Stomach (tissue), 9 donors: ENCODE data around the gene TTLL12. TPM values are rescaled to one million over a fixed set of nuclear protein-coding genes. Genes with fewer than 3 reads are reported as not detected.

Source experiments
- DNase-seq, 2 donors: peaks; one replicate each; pipeline versions ENCODE4 v3.0.0 to v3.0.0-alpha.2; 2013 to 2019
- H3K27ac ChIP-seq, 5 donors: fragments of 200-600 bp in 4 of 5; sonication (generic) in 4 of 5; one replicate each; pipeline ENCODE4 v1.5.1; 2013 to 2019; ENCODE audit warnings: mild to moderate bottlenecking in 1 of 5, moderate library complexity in 1 of 5
- H3K27me3 ChIP-seq, 3 donors: fragments of 200-600 bp; sonication (generic); one replicate each; pipeline ENCODE4 v1.5.1; 2017 to 2019; ENCODE audit warnings: mixed run types in 1 of 3
- H3K36me3 ChIP-seq, 4 donors: fragments of 200-600 bp; sonication (generic); 1 replicate in 3 of 4; 2 replicates in 1 of 4; pipeline ENCODE4 v1.5.1; 2016 to 2019
- H3K4me1 ChIP-seq, 4 donors: fragments of 200-600 bp; sonication (generic); one replicate each; pipeline ENCODE4 v1.5.1; 2016 to 2019
- H3K4me3 ChIP-seq, 4 donors: fragments of 200-600 bp; sonication (generic) in 3 of 4; one replicate each; pipeline ENCODE4 v1.5.1; 2016 to 2019; ENCODE audit warnings: mild to moderate bottlenecking in 1 of 4
- H3K9me3 ChIP-seq, 4 donors: fragments of 200-600 bp; sonication (generic); one replicate each; pipeline ENCODE4 v1.5.1; 2016 to 2019
- EP300 ChIP-seq: sonication (generic); formaldehyde crosslinking; IDR thresholded peaks from one replicate; pipeline ENCODE4 v1.6.1; 2017; ENCODE audit warnings: antibody characterized with exemption
- POLR2A ChIP-seq, 4 donors: fragments of 450-650 bp; IDR thresholded peaks; one replicate each; pipeline ENCODE4 v1.6.1; 2016; ENCODE audit warnings: antibody characterized with exemption in 4 of 4, control low read depth in 2 of 4, mild to moderate bottlenecking in 1 of 4, moderate library complexity in 1 of 4
- POLR2AphosphoS5 ChIP-seq, 3 donors: sonication (generic); formaldehyde crosslinking; IDR thresholded peaks; one replicate each; pipeline ENCODE4 v1.6.1; 2016; ENCODE audit warnings: antibody characterized with exemption in 3 of 3
- WGBS, 5 donors: extraction: QIAGEN DNeasy Blood & Tissue Kit in 3 of 5; methylation state at CpG; one replicate each; pipeline versions ENCODE4 v1.1.5 to v1.1.7; 2013 to 2018; 5-methylcytosine and 5-hydroxymethylcytosine counted together
- intact Hi-C: fragments of 100-400 bp; cut with DNase I; formaldehyde crosslinking; loops from one replicate; pipeline ENCODE4 v1.15.1; 2023; ENCODE audit warnings: low total_unique reads
- polyA plus RNA-seq, 3 donors: library from polyadenylated mRNA; stranded (reverse); fragments of 200-250 nt; gene quantifications; one replicate each; pipeline ENCODE4 v1.2.3, GENCODE V29; 2013
- total RNA-seq, 5 donors: library from RNA; depleted of rRNA; stranded (reverse); fragments of >200 nt; gene quantifications; one replicate each; pipeline versions ENCODE4 v1.1.0 to v1.2.3, GENCODE V29; 2014 to 2016
- TF ChIP-seq, protein P1 (sequence below), 7 experiments: fragments of 450-650 bp in 4 of 7; fragments of 200-600 bp in 3 of 7; sonication (generic) in 3 of 7; IDR thresholded peaks; one replicate each; pipeline ENCODE4 v1.5.1; 2016 to 2019; ENCODE audit warnings: antibody characterized with exemption in 7 of 7, control low read depth in 2 of 7, mild to moderate bottlenecking in 1 of 7
- donor health status: healthy with polysubstance abuse.
- donor health status: Bipolar disorder and iron deficiency.
- donor health status: healthy.

The TTLL12 gene
- total and polyA plus RNA-seq, 8 donors = 4.1 to 64.3 (median 30.1) TPM

DNA sequence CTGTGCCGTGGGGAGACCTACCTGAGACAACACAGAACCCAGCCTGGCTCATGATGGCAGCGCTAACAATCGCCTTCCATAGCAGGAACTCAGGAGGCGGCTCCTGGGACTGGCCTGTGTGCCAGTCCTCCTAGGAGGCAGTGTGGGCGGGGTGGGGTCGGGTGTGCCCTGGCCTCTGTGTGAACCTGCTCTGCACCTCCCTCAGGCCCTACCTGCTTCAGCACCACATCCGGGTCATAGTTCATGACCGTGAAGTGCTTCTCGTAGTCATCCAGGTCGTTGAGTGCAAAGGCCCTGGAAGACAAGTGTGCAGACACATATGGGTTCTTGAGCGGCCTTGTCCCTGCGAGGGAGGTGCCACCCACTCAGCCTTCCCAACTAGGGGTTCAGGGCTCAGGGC, 15.3 kb downstream of the TTLL12 start:
- TF ChIP-seq POLR2AphosphoS5 (IDR thresholded peaks at IDR 0.05) (peak in 1 of 3 donors; percentile 3), EP300 (no peak)
- 47 to 62% (median 52%) methylated on average over 10 to 12 of the region's 12 CpGs for WGBS, 5 donors
- Histone ChIP-seq H3K4me1 (peaks cover 0 to 45% (median 28%) of the 10 kb centered on the region in 4 donors), H3K9me3 (no peaks in the 10 kb centered on the region), H3K27me3 (no peaks in the 10 kb centered on the region), H3K4me3 (peak overlapping the region in 1 of 4 donors; percentile 6), H3K27ac (peak overlapping the region; percentile 53 to 83 (median 63)), H3K36me3 (peaks cover 43 to 100% (median 90%) of the 10 kb centered on the region in 4 donors)
- peak; percentile 58 to 77 for DNase-seq
- intact Hi-C loops = no loop called here

DNA sequence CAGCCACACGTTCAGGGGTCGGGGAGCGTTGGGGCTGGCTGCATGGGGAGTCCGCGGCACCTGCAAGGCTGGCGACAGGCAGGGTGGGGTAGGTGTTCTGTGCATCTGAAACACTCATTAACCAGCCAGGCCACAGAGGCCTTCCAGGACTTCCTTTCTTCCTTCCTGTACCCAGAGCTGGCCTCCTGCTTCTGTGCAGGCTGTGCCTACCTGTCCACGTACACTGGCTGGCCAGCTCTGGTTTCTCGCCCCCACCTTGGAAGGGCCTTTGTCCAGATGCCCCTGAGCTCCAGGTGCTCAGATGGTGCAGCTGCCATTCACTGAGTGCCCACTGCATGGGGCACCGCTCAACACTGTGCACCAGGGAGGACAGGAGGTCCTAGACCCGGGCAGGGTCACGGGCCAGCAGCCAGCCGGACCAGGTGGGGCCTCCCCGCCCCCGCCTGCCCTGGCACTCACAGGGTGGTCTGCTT, 15.9 kb downstream of the TTLL12 start:
- DNase-seq = peak in 1 of 2 donors; percentile 52
- intact Hi-C loops = no loop called here
- H3K36me3 ChIP-seq = peaks cover 43 to 100% (median 87%) of the 10 kb centered on the region in 4 donors
- H3K4me3 ChIP-seq = peak overlapping the region in 1 of 4 donors; percentile 6
- H3K4me1 ChIP-seq = peaks cover 0 to 45% (median 28%) of the 10 kb centered on the region in 4 donors
- no peaks in the 10 kb centered on the region for H3K9me3 ChIP-seq
- peak overlapping the region; percentile 53 to 83 (median 63) for H3K27ac ChIP-seq
- no peaks in the 10 kb centered on the region for H3K27me3 ChIP-seq
- WGBS, 5 donors = 39 to 68% (median 54%) methylated on average over 8 to 14 of the region's 14 CpGs
- TF ChIP-seq EP300 = no peak
- TF ChIP-seq POLR2AphosphoS5 (IDR thresholded peaks at IDR 0.05) = peak in 1 of 3 donors; percentile 4

DNA sequence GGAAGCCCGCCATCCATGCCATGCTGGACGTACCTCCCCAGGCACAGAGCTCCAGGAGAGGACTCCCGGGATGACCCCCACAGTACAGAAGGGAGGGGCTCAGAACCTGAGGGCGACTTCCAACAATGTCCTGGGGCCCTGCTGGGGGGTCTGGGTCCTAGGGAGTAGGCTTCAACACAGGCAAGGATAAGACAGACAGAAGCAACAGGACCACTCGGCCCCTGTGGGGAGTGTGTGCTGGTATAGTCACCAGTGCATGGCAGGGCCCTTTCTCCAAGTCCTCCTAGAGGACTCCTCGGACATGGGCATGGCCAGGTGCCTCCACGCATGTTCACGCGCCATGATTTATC, 16.8 kb downstream of the TTLL12 start:
- Histone ChIP-seq H3K27me3 (no peaks in the 10 kb centered on the region), H3K4me3 (no peak overlapping the region), H3K4me1 (peaks cover 0 to 49% (median 27%) of the 10 kb centered on the region in 4 donors), H3K36me3 (peaks cover 39 to 91% (median 78%) of the 10 kb centered on the region in 4 donors), H3K27ac (no peak overlapping the region), H3K9me3 (no peaks in the 10 kb centered on the region)
- TF ChIP-seq EP300 (no peak), POLR2A (IDR thresholded peaks at IDR 0.05) (no peak), POLR2AphosphoS5 (IDR thresholded peaks at IDR 0.05) (no peak)
- TF ChIP-seq, protein P1, sequence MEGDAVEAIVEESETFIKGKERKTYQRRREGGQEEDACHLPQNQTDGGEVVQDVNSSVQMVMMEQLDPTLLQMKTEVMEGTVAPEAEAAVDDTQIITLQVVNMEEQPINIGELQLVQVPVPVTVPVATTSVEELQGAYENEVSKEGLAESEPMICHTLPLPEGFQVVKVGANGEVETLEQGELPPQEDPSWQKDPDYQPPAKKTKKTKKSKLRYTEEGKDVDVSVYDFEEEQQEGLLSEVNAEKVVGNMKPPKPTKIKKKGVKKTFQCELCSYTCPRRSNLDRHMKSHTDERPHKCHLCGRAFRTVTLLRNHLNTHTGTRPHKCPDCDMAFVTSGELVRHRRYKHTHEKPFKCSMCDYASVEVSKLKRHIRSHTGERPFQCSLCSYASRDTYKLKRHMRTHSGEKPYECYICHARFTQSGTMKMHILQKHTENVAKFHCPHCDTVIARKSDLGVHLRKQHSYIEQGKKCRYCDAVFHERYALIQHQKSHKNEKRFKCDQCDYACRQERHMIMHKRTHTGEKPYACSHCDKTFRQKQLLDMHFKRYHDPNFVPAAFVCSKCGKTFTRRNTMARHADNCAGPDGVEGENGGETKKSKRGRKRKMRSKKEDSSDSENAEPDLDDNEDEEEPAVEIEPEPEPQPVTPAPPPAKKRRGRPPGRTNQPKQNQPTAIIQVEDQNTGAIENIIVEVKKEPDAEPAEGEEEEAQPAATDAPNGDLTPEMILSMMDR (IDR thresholded peaks at IDR 0.05) = no peak
- 88 to 93% (median 91%) methylated on average over 8 to 9 of the region's 9 CpGs for WGBS, 5 donors
- intact Hi-C loops = no loop called here
- DNase-seq = no peak

DNA sequence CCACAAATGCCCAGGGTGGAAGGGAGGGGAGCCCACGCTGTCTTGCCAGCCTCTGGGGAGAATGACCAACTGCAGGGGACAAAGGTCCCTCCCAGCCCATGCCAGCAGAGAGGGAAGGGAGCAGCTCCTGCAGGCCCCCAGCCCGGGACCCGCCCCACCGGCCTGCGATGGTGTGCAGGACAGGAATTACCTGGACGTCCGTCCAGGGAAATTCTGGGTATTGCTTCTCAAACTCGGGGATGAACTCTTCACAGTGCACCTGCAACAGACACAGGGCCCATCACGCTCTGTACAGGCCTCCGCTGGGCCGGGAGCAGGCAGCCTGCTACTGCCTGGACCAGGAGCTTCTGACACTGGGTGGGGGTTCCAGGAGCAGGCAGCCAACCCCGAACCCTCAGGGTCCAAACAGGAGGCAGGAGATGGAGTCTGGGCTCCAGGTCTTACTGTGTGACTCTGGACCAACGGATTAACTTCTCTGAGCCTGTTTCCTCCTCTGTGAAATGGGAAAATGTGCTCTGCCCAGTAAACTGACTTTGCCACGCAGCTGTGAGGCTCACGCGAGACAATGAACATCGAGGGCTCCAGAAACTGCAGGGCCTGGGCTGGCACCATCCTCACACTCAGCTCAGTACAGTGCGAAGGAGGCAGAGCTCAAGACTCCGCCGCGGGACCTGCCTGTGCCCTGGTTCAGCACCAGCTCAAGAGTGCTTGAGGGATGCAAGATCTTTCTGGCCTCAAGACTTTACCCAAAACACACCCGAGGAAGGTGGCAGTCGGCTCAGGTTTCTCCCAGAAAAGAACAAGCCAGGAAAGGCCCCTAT, 17.4 kb downstream of the TTLL12 start:
- TF ChIP-seq POLR2A (IDR thresholded peaks at IDR 0.05) (no peak), EP300 (no peak), POLR2AphosphoS5 (IDR thresholded peaks at IDR 0.05) (no peak)
- TF ChIP-seq, protein P1 (IDR thresholded peaks at IDR 0.05) = no peak
- H3K9me3 ChIP-seq = no peaks in the 10 kb centered on the region
- 77 to 86% (median 80%) methylated on average over 16 to 23 of the region's 23 CpGs for WGBS, 5 donors
- H3K4me3 ChIP-seq = no peak overlapping the region
- intact Hi-C loops = no loop called here
- peaks cover 36 to 85% (median 72%) of the 10 kb centered on the region in 4 donors for H3K36me3 ChIP-seq
- no peak for DNase-seq
- H3K27ac ChIP-seq = peak overlapping the region in 1 of 5 donors; percentile 1
- no peaks in the 10 kb centered on the region for H3K27me3 ChIP-seq
- H3K4me1 ChIP-seq = peaks cover 0 to 54% (median 26%) of the 10 kb centered on the region in 4 donors

DNA sequence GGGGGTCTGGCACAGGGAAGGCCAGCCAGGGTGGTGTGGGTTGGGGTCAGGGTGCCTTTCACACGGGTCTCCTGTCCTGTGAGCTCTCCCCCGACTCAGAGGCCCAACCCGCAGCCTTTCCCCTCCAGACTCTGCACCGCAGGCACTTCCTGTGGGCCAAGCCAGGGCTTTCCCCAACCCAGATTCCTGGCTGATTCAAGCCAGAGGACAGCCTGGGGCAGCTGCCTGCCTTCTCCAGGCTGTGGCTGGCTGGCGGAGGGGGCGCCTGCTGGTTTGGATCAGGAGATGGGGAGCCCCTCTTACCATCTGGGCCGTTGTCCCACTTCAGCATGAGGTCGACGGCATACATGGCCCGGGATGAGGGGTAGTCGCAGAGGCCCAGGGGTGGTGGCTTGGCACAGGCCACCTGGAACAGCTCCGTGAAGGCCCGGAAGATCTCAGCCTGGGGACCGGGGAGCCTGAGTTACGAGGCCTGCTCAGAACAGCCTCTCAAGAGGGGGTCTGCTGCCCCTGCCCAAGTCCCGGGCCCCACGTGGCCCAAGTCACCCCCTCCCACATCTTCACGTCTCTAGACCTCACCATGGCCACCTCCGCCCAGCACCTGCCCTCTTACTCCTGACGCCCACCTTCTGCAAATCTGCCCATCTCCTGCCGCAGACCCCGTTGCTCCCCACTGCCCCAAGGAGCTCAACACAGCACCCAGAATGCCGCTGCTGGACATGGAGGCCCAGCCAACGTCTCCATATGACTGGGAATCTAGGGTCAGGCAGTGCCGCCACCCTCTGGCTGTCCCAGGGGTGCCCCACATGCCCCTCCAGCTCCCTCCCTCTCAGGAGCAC, 18.2 kb downstream of the TTLL12 start:
- peaks cover 28 to 76% (median 64%) of the 10 kb centered on the region in 4 donors for H3K36me3 ChIP-seq
- no peaks in the 10 kb centered on the region for H3K27me3 ChIP-seq
- DNase-seq = no peak
- peak overlapping the region in 3 of 5 donors; percentile 1 to 30 (median 3) for H3K27ac ChIP-seq
- 62 to 81% (median 74%) methylated on average over 25 of the region's 25 CpGs for WGBS, 5 donors
- TF ChIP-seq EP300 (no peak), POLR2A (IDR thresholded peaks at IDR 0.05) (no peak), POLR2AphosphoS5 (IDR thresholded peaks at IDR 0.05) (no peak)
- TF ChIP-seq, protein P1 (IDR thresholded peaks at IDR 0.05) = no peak
- no peaks in the 10 kb centered on the region for H3K9me3 ChIP-seq
- peaks cover 6 to 63% (median 34%) of the 10 kb centered on the region in 4 donors for H3K4me1 ChIP-seq
- intact Hi-C loops = no loop called here
- H3K4me3 ChIP-seq = no peak overlapping the region
